ENCODE data around the gene ACTR8.

ACTR8 gene

GRCh38 chr3:53836084-53836872, 45.7 kb downstream of the ACTR8 start:
- DNase-seq (ENCODE audit: low read depth in 2 of 2, low spot score in 1 of 2), result no peak

- DNase-seq (ENCODE audit: low read depth in 2 of 2, low spot score in 1 of 2), result no peak
Observed at GRCh38 chr3:53835257-53835656, 46.7 kb downstream of the ACTR8 start.

- no peak for DNase-seq (ENCODE audit: low read depth in 2 of 2, low spot score in 1 of 2)
Observed at GRCh38 chr3:53834429-53835095, 47.4 kb downstream of the ACTR8 start.

- no peak for DNase-seq (ENCODE audit: low read depth in 2 of 2, low spot score in 1 of 2)
Observed at GRCh38 chr3:53833700-53834099, 48.3 kb downstream of the ACTR8 start.

GRCh38 chr3:53833053-53833645, 48.8 kb downstream of the ACTR8 start:
- DNase-seq (ENCODE audit: low read depth in 2 of 2, low spot score in 1 of 2), result no peak

GRCh38 chr3:53830944-53831343, 51.0 kb downstream of the ACTR8 start:
- DNase-seq (ENCODE audit: low read depth in 2 of 2, low spot score in 1 of 2), result no peak

GRCh38 chr3:53829605-53830004, 52.3 kb downstream of the ACTR8 start:
- DNase-seq (ENCODE audit: low read depth in 2 of 2, low spot score in 1 of 2), result no peak

- DNase-seq (ENCODE audit: low read depth in 2 of 2, low spot score in 1 of 2), result no peak
Observed at GRCh38 chr3:53828581-53828980, 53.4 kb downstream of the ACTR8 start.

- DNase-seq (ENCODE audit: low read depth in 2 of 2, low spot score in 1 of 2), result no peak
Observed at GRCh38 chr3:53826048-53826447, 55.9 kb downstream of the ACTR8 start.

- no peak for DNase-seq (ENCODE audit: low read depth in 2 of 2, low spot score in 1 of 2)
Observed at GRCh38 chr3:53824795-53825194, 57.2 kb downstream of the ACTR8 start.

GRCh38 chr3:53823956-53824657, 57.8 kb downstream of the ACTR8 start:
- no peak for DNase-seq (ENCODE audit: low read depth in 2 of 2, low spot score in 1 of 2)

GRCh38 chr3:53823026-53823955, 58.7 kb downstream of the ACTR8 start:
- DNase-seq (ENCODE audit: low read depth in 2 of 2, low spot score in 1 of 2), result no peak

- no peak for DNase-seq (ENCODE audit: low read depth in 2 of 2, low spot score in 1 of 2)
Observed at GRCh38 chr3:53822331-53822741, 59.6 kb downstream of the ACTR8 start.

- no peak for DNase-seq (ENCODE audit: low read depth in 2 of 2, low spot score in 1 of 2)
Observed at GRCh38 chr3:53821631-53822121, 60.3 kb downstream of the ACTR8 start.

- no peak for DNase-seq (ENCODE audit: low read depth in 2 of 2, low spot score in 1 of 2)
Observed at GRCh38 chr3:53820756-53821580, 61.0 kb downstream of the ACTR8 start.

- DNase-seq (ENCODE audit: low read depth in 2 of 2, low spot score in 1 of 2), result no peak
Observed at GRCh38 chr3:53820084-53820483, 61.9 kb downstream of the ACTR8 start.

- DNase-seq (ENCODE audit: low read depth in 2 of 2, low spot score in 1 of 2), result no peak
Observed at GRCh38 chr3:53819163-53819868, 62.6 kb downstream of the ACTR8 start.

GRCh38 chr3:53818221-53819162, 63.5 kb downstream of the ACTR8 start:
- DNase-seq (ENCODE audit: low read depth in 2 of 2, low spot score in 1 of 2), result no peak
